ENCODE data around the gene SPPL2B. TPM values are rescaled to one million over a fixed set of nuclear protein-coding genes. Genes with fewer than 3 reads are reported as not detected.

SPPL2B gene
- total RNA-seq, 1 experiment from 2014 or later, result 12.1 TPM

DNA sequence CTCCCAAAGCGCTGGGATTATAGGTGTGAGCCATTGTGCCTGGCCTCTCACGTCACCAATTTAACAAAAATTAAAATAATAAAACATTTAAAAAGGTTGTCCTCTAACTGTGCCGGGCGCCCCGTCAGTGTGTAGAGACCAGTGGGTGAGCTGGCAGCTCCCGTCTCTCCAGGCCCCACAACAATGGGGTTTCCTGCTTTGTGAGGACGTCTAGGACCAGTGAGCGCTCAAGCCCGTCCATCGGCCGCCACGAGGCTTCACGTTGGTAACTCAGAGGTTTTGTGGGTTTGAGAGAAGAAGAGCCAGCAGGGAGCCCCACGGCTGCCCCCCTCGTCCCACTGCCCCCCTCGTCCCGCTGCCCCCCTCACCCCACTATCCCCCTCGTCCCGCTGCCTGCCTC lies 4.8 kb upstream of the SPPL2B start:
- DNase-seq (ENCODE audit: low read depth), result no peak

GRCh38 chr19:2324220-2324948 lies 4.1 kb upstream of the SPPL2B start:
- no peak for DNase-seq (ENCODE audit: low read depth)

DNA sequence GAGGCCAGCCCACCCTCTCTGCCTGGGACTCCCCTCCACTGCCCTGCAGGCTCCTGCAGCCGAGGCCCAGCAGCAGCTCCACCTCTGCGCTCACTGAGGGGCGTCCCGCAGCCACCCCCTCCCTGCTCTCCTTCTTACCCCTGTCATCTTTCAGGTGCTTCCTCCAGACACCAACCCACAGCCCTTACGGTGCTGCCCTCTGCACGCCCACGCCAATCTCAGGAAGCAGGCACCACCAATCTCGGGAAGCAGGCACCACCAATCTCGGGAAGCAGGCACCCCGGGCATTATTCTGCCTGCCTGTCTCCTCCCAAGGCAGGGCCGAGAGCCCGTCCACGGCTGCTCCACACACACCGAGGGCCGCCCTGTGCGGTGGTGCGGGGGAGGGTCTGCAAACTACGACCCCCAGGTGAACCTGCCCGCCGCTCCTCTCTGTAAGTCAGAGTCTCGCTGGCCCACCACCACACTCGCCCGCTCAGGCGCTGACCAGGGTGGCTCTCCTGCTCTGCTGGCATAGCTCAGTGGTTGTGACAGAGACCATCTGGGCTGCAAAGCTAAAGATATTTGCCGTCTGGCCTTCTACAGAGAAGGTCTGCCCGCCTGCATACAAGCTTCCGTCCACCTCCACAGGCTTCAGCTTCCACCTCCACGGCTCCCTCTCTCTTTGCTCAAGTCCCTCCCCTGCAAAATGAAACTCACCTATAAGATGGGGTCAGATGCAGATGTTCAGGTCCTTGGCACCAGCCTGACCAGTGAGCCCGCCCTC lies 3.0 kb upstream of the SPPL2B start:
- no peak for DNase-seq (ENCODE audit: low read depth)

DNA sequence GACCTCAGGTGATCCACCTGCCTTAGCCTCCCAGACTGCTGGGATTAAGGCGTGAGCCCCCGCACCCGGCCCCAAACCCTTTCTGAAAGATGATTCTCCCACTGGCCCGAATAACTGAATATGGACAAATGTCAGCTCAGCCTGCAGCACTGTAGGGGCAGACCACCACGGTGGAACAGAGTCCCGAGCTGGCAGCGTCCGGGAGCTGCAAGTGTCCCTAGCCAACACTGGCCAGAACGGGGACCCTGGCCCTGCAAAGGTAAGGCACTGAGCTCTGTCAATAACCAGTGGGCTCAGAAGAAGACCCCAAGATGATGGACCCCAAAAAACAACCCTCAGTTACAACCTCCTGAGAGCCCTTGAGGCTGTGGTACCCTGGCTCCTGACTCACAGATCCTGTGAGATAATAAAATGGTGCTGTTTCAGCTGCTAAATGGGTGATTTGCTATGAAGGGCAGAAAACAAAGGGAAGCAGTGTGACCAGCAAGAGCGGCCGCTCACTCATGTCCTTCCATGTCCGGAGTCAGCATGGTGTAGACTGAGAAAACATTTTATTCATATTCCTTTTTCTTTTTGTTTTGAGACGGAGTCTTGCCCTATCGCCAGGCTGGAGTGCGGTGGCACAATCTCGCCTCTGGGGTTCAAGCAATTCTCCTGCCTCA lies 1.7 kb upstream of the SPPL2B start:
- peak; percentile 26 for DNase-seq (ENCODE audit: low read depth)

GRCh38 chr19:2327773-2328400 lies 597 bp upstream of the SPPL2B start:
- DNase-seq (ENCODE audit: low read depth), result peak; percentile 80

DNA sequence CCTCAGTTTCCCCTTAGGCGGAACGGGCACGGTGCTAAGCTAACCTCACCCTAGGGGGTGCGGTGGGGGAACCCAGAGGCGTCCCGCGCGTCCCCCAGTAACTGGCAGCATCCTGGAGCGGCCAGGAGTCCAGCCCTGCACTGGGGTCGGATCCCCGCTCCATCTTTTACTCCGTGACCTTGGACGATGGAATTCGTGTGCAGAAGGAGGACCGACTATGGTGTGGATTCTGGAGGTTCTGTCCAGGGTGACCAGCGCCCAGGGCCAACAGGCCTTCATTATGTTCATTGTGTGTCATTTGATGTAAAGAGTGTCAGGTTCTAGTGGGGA lies 630 bp downstream of the SPPL2B start:
- DNase-seq (ENCODE audit: low read depth), result no peak

- DNase-seq (ENCODE audit: low read depth), result no peak
Observed at GRCh38 chr19:2329501-2329916, 1.0 kb downstream of the SPPL2B start.

GRCh38 chr19:2330255-2330631 lies 1.8 kb downstream of the SPPL2B start:
- no peak for DNase-seq (ENCODE audit: low read depth)

- DNase-seq (ENCODE audit: low read depth), result no peak
Observed at GRCh38 chr19:2330632-2331284, 2.3 kb downstream of the SPPL2B start.

GRCh38 chr19:2331601-2332246 lies 3.2 kb downstream of the SPPL2B start:
- no peak for DNase-seq (ENCODE audit: low read depth)

- no peak for DNase-seq (ENCODE audit: low read depth)
Observed at GRCh38 chr19:2332341-2333026, 4.0 kb downstream of the SPPL2B start.

- no peak for DNase-seq (ENCODE audit: low read depth)
Observed at GRCh38 chr19:2333027-2333806, 4.7 kb downstream of the SPPL2B start.

DNA sequence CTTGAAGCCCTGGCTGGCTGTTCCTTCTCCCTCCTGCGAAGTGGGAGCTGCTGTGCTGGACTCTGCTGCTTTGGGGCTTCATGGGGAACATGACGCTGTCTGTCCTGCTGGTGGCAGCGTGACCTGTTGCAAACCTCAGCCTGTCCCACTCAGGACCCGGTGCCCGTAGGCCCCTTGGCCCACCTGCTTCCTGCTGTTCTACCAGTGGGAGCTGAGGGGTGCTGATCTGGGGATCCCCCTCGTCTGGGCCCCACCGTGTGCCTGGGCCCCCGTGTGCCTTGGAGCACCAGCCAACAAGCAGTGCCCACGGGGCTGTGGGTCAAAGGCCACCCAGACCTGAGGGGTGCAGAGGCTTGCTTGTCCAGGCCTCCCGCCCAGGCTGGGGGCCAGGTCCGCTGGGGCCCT lies 5.3 kb downstream of the SPPL2B start:
- no peak for DNase-seq (ENCODE audit: low read depth)

GRCh38 chr19:2334426-2334825 lies 5.9 kb downstream of the SPPL2B start:
- DNase-seq (ENCODE audit: low read depth), result no peak

DNA sequence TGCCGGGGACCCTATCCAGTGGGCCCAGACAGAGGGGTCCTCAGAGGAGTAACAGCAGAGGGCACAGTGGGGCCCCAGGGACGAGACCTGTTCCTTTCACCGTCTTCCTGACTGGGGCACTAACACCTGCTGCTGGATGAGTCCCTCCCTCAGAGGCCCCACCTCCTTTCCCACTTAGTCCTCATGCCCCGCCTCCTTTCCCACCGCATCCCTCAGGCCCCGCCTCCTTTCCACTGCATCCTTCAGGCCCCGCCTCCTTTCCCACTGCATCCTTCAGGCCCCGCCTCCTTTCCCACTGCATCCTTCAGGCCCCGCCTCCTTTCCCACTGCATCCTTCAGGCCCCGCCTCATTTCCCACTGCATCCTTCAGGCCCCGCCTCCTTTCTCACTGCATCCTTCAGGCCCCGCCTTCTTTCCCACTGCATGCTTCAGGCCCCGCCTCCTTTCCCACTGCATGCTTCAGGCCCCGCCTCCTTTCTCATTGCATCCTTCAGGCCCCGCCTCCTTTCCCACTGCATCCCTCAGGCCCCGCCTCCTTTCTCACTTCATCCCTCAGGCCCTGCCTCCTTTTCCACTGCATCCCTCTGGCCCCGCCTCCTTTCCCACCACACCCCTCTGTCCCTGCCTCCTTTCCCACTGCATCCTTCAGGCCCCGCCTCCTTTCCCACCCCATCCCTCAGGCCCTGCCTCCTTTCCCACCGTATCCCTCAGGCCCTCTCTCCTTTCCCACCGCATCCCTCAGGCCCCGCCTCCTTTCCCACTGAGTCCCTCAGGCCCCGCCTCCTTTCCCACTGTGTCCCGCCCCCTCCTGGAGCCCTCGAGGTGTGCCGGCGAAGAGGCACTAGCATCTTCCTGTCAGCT lies 6.7 kb downstream of the SPPL2B start:
- no peak for DNase-seq (ENCODE audit: low read depth)

DNA sequence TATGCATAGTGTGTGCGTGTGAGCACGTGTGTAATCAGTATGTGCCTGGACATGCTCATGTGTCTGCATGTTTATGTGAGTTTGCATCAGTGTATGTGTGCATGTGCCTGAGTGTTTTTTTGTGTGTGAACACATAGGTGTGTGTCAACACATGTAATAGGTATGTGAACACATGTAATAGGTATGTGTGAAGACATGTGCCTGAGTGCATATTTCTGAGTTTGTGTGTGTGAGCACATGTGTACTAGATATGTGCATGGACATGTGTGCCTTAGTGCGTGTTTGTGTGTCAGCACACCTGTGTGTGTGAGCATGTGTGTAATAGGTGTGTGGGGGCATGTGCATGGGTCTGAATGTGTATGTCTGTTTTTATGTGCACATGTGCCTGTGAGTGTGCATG lies 7.4 kb downstream of the SPPL2B start:
- DNase-seq (ENCODE audit: low read depth), result no peak

DNA sequence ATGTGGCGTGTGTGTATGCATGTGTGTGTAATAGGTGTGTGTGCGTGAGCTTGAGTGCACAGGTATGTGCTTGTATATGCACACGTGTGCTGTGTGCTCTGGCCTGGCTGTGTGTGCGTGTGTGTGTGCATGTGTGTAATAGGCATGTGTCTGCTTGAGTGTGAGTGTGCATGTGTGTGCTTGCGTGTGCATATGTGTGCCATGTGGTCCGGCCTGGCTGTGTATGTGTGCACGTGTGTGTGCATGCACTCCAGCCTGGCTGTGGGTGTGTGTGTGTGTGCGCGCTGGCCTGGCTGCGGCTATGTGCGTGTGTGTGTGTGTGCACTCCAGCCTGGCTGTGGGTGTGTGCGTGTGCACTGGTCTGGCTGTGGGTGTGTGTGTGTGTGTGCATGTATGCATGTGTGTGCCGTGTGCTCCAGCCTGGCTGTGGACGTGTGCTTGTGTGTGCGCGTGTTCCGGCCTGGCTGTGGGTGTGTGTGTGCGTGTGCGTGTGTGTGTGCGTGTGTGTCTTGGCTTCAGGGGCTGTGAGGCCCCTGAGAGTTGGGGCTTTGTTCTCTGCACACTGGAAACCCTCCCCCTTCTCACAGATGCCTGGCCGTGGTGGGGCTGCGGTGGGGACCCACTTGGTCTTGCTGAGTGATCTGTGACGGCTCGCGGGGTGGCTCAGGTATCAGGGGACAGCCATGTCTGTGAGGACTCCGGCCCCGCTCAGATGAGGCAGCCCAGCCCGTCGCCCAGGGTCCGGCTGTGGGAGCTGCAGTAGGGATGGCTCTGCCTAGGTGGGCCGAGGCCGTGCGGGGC lies 8.2 kb downstream of the SPPL2B start:
- DNase-seq (ENCODE audit: low read depth), result no peak

- DNase-seq (ENCODE audit: low read depth), result no peak
Observed at GRCh38 chr19:2337329-2337707, 8.8 kb downstream of the SPPL2B start.

Data from RPMI7951 (cell line).